Measurements from ENCODE around the gene CANT1.
"Not testable (repeated sequence)": the region's sequence is repeated elsewhere in the genome, so short reads cannot be mapped to it uniquely, and the experiment has no call there.

Gene CANT1

GRCh38 chr17:78954684-78955083 is 54.9 kb downstream of the CANT1 start:
- in situ Hi-C loops (cut with HindIII; ENCODE audit: low pct_unique_long_range_greater_than_20kb, low sequenced_read_pairs): no loop called here
- no peak for TF ChIP-seq JUND (IDR thresholded peaks at IDR 0.05; ENCODE audit: low read depth)
- DNase-seq (ENCODE audit: low read depth in 1 of 2, low spot score in 1 of 2): no peak

GRCh38 chr17:78953356-78954350 is 55.9 kb downstream of the CANT1 start:
- TF ChIP-seq JUND (IDR thresholded peaks at IDR 0.05; ENCODE audit: low read depth): no peak
- DNase-seq (ENCODE audit: low read depth in 1 of 2, low spot score in 1 of 2): no peak
- in situ Hi-C loops (cut with HindIII; ENCODE audit: low pct_unique_long_range_greater_than_20kb, low sequenced_read_pairs): no loop called here

GRCh38 chr17:78952706-78953105 is 56.9 kb downstream of the CANT1 start:
- DNase-seq (ENCODE audit: low read depth in 1 of 2, low spot score in 1 of 2): no peak
- in situ Hi-C loops (cut with HindIII; ENCODE audit: low pct_unique_long_range_greater_than_20kb, low sequenced_read_pairs): no loop called here
- TF ChIP-seq JUND (IDR thresholded peaks at IDR 0.05; ENCODE audit: low read depth): no peak

- DNase-seq (ENCODE audit: low read depth in 1 of 2, low spot score in 1 of 2): peak; percentile 32 to 51
- in situ Hi-C loops (cut with HindIII; ENCODE audit: low pct_unique_long_range_greater_than_20kb, low sequenced_read_pairs): no loop called here
- no peak for TF ChIP-seq JUND (IDR thresholded peaks at IDR 0.05; ENCODE audit: low read depth)
Measured at GRCh38 chr17:78951967-78952551, 57.5 kb downstream of the CANT1 start.

- in situ Hi-C loops (cut with HindIII; ENCODE audit: low pct_unique_long_range_greater_than_20kb, low sequenced_read_pairs): no loop called here
- DNase-seq (ENCODE audit: low read depth in 1 of 2, low spot score in 1 of 2): no peak
- no peak for TF ChIP-seq JUND (IDR thresholded peaks at IDR 0.05; ENCODE audit: low read depth)
Measured at GRCh38 chr17:78950870-78951269, 58.7 kb downstream of the CANT1 start.

- in situ Hi-C loops (cut with HindIII; ENCODE audit: low pct_unique_long_range_greater_than_20kb, low sequenced_read_pairs): no loop called here
- no peak for DNase-seq (ENCODE audit: low read depth in 1 of 2, low spot score in 1 of 2)
- no peak for TF ChIP-seq JUND (IDR thresholded peaks at IDR 0.05; ENCODE audit: low read depth)
Measured at GRCh38 chr17:78947235-78948149, 62.1 kb downstream of the CANT1 start.

- no peak for TF ChIP-seq JUND (IDR thresholded peaks at IDR 0.05; ENCODE audit: low read depth)
- DNase-seq (ENCODE audit: low read depth in 1 of 2, low spot score in 1 of 2): no peak
- in situ Hi-C loops (cut with HindIII; ENCODE audit: low pct_unique_long_range_greater_than_20kb, low sequenced_read_pairs): no loop called here
Measured at GRCh38 chr17:78946631-78947030, 62.9 kb downstream of the CANT1 start.

- in situ Hi-C loops (cut with HindIII; ENCODE audit: low pct_unique_long_range_greater_than_20kb, low sequenced_read_pairs): no loop called here
- DNase-seq (ENCODE audit: low read depth in 1 of 2, low spot score in 1 of 2): no peak
- no peak for TF ChIP-seq JUND (IDR thresholded peaks at IDR 0.05; ENCODE audit: low read depth)
Measured at GRCh38 chr17:78946131-78946530, 63.4 kb downstream of the CANT1 start.

GRCh38 chr17:78945455-78945854 is 64.1 kb downstream of the CANT1 start:
- in situ Hi-C loops (cut with HindIII; ENCODE audit: low pct_unique_long_range_greater_than_20kb, low sequenced_read_pairs): not testable (repeated sequence)

GRCh38 chr17:78944956-78945355 is 64.6 kb downstream of the CANT1 start:
- DNase-seq (ENCODE audit: low read depth in 1 of 2, low spot score in 1 of 2): no peak
- in situ Hi-C loops (cut with HindIII; ENCODE audit: low pct_unique_long_range_greater_than_20kb, low sequenced_read_pairs): no loop called here
- TF ChIP-seq JUND (IDR thresholded peaks at IDR 0.05; ENCODE audit: low read depth): no peak

More at GRCh38 chr17:78945455-78945854, 64.1 kb downstream of the CANT1 start:
- not testable (repeated sequence) for DNase-seq (ENCODE audit: low read depth in 1 of 2, low spot score in 1 of 2)

- TF ChIP-seq JUND (IDR thresholded peaks at IDR 0.05; ENCODE audit: low read depth): no peak
- DNase-seq (ENCODE audit: low read depth in 1 of 2, low spot score in 1 of 2): no peak
- in situ Hi-C loops (cut with HindIII; ENCODE audit: low pct_unique_long_range_greater_than_20kb, low sequenced_read_pairs): no loop called here
Measured at GRCh38 chr17:78944026-78944425, 65.5 kb downstream of the CANT1 start.

All from T47D (cell line).